Kidney glomerular epithelial cell (primary cell): ENCODE measurements around the gene TMEM9.
A peak's percentile ranks its signal among the peaks of the same experiment; 100 is the strongest.

Experiments
- DNase-seq: peaks from one replicate; lab custom pipeline; 2025; lab: John Stamatoyannopoulos, UW

Gene TMEM9

GRCh38 chr1:201126832-201127754, 27.2 kb downstream of the TMEM9 start, which contains the start of gene ASCL5:
Gene ASCL5 (minus strand): TSS chr1:201127184. CDS start chr1:201115372, 11,812 bp downstream.
- peak; percentile 16 for DNase-seq

DNA sequence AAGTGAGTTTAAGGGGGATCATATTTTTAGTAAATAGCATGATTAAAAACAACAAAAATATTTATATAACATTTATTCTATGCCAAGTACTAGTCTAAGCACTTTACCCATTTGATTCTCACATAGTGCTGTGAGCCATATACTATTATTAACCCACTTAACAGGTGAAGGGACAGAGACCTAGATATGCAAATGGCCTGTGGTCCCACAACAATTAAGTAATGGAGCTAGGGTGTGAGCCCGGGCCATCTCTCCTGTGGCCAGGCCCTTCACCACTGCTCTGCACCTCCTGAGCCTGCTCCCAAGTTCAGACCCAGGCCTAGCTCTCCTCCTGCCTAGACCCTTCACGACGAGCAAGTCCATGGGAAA, 27.8 kb downstream of the TMEM9 start:
- no peak for DNase-seq

DNA sequence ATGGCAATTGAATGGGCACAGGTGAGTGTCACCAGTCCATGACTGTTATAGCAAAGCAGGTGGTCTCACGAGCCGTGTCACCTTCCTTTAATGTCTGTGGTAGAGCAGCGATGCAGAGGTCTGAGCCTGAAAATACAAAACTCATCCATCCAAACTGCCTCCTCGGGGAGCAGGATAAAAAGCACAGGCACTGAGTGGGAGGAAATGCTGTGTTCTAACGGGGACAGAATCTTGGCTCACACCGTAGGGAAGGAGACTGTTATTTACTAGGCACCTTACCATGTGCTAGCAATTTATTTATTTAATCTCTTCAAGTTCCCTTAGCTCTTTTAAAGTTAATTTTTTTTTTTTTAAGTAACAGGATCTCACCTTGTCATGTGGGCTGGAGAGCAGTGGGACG, 28.5 kb downstream of the TMEM9 start:
- DNase-seq, result no peak

GRCh38 chr1:201125019-201125418, 29.3 kb downstream of the TMEM9 start:
- DNase-seq, result no peak

DNA sequence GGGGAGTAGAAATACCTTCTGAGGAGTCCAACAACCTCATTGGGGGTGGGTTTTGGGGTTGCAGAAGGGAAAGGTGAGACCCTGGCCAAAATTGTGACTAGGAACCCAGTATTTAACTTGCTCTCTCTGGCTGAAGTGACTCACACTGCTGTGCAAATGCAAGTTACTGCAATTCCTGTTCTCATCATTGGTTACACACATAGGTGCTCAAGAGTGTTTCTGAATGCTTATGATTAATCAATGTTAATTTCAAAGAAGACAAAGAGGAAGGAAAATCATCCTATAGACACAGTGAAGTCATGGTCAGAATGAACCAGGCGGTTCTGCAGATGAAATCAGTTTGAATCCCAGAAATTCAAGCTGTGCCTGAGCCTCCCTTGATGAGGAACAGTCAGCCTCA, 30.4 kb downstream of the TMEM9 start:
- no peak for DNase-seq

- DNase-seq, result no peak
Measured at GRCh38 chr1:201122321-201122957, 31.8 kb downstream of the TMEM9 start.

- DNase-seq, result peak; percentile 5
Measured at GRCh38 chr1:201119206-201120197, 34.8 kb downstream of the TMEM9 start.

DNA sequence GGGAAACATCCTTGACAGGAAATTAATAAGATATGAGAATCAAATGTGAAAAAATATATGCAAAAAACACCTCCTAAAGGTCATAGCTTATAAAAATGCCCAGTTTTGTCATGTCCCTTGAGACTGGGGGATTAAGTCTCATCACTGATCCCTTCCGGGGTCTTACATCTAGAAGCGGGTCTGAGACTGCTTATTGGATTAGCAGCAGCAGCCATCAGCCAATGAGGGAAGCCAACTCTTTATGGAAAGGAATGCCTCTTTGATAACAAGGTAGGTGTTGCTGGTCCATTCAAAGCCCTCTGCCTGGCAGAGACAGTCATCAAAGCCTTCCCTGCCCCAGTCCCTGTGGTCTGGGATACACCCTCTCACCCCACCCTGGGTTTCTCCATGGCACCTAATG, 38.2 kb downstream of the TMEM9 start:
- DNase-seq, result no peak

GRCh38 chr1:201115390-201115937, 38.8 kb downstream of the TMEM9 start:
- DNase-seq, result no peak

DNA sequence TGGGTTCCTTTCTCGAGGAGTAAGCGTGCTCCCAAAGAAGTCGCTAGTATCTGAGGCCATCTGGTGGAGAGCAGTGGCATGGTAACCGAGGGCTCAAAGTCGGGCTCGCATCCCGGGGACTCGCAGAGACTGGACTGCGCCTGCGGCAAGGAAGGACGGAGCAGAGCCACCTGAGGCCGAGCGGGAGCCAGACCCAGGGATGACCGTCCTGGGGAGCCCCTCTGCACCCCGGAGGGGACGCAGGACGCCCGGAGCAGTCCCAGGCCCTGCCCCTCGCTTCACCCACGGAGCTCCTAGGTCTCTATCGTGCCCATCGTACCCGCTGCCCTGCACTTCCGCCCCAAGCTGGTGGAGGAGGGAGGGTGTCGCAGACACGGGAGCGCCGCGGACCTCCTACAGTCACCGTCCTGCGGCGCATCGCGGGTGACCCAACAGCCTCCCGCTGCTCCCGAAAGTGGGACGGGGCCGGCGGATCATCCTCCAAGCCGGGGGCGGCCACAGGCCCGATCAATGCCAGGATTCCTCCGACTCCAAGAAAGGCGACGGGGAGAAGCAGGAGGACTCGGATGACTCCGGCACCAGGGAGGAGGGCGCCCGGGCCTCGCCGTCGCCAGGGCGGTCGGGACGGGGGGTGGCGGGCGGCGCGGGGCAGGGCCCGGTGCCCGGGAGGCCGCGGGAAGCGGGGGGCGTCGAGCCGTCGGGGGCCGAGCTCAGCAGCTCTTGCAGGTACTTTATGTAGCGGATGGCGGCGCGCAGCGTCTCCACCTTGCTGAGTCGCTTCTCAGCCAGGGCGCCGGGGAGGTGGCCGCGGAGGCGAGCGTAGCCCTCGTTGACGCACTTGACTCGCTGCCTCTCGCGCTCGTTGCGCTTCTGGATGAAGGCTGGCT, 39.8 kb downstream of the TMEM9 start:
- DNase-seq, result peak; percentile 93

GRCh38 chr1:201113451-201114244, 40.6 kb downstream of the TMEM9 start:
- no peak for DNase-seq

DNA sequence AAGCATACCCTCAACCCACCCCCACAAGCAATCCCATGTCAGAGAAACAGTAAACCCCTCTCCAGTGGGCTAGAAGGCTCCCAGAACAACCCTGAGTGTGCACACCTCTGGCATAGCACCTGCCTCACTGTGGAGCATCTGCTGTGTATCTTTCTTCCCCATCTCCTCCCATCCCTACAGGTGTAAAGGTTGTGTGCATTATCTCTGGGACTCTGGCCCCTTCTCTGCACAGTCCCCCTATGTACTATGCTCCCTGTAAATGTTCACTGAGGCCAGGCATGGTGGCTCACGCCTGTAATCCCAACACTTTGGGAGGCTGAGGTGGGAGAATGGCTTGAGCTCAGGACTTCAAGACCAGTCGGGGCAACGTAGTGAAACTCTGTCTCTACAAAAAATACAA, 41.3 kb downstream of the TMEM9 start:
- no peak for DNase-seq

DNA sequence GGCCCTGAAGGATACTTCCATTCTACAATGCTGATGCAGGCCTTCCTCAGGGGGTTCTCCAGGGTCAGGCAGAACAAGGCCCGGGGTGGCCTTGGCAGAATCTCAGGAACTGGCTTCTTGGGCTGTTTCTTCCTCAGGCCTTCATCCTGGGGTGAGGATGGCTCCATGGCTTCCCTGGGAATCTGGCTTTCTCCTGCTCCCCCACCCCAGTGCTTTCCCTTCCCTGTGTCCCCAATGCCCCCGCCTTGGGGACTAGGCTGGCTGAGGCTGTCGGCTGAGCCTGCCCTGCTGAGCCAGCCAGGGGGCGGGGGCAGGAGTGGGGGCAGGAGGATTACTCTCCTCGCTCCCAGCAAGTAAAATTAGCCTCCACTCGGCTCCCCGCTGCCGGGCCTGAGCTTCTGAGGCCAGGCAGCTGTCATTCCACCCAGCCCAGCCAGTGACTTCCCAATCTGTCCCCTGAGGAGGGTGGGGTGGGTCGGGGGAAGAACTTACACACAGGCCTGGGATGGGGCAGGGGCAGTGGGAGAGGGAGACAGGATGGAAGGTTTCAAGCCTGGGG, 42.0 kb downstream of the TMEM9 start, which contains the start of gene CACNA1S:
Gene CACNA1S (minus strand): TSS at position 254 of the 559 bp plus-strand sequence. CDS start 87 bp downstream, at position 167.
- DNase-seq, result no peak

DNA sequence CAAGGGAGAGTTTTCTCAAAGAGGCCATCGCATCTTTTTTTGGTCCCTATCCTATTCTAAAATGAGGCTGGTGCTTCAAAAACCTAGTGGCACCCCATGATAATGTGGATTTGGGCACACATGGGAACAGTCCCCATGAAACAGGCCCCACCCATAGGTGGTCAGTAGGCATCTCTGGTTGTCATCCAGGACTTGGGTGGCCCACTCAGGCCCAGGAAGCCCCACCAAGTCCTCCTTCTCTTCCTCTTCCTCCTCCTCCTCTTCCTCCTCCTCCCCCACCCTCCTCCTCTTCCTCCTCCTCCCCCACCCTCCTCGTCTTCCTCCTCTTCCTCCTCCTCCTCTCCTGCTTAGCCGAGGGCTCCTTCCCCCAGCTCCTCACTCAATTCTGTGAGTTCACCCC, 42.6 kb downstream of the TMEM9 start:
- DNase-seq, result no peak

- DNase-seq, result no peak
Measured at GRCh38 chr1:201111156-201111555, 43.1 kb downstream of the TMEM9 start.

DNA sequence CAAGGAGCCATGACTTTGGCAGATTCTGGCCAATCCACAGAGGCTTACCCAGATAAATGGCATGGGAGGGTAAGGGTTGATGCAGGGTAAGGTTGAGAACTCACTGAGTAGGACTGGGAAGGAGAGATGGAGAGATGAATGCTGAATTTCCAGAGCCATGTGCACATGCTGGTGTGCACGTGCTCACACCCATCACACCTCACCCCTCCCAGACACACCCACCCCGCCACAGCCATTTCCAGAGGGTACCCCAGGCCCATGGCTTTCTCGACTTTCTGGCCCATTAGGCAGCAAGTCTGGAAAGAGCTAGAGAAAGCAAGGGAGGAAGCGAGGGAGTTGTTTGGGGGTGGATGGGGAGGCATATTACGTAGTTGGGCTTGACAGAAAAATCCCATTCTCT, 43.7 kb downstream of the TMEM9 start:
- no peak for DNase-seq

DNA sequence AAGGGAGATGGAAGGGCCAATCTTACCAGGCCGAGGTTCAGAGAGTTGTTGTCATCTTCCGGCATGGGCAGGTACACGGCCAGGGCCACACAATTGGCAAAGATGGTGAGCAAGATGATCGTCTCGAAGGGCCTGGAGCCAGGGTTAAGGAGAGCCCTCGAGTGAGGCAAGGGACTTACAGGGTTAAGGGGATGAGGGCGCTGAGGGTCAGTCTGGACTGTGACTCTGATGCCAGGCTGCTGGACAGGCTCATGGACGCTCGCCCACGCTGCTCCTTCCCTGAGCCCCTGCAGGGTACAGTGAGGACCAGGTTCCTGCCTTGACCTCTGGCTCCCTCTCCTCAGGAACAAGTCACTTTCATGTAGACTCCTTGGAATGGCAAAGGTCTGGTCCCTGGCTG, 44.1 kb downstream of the TMEM9 start:
- no peak for DNase-seq

DNA sequence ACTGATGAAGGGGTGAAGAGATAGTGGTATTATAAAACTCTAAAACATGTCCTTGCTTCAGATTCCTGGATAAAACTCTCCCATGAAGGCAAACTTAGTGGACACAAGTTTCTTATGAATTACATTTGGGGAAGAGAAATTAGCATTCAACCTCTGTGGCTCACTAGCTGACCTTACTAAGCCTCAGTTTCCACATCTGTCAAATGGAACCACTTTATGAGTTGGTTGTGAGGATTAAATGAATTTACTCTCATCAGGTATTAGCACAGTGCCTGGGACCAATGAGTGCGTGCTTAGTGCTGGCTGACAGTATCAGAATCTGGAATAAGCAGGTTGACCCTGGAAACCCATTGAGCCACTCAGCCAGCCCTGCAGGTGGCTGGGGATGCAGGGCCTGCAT, 44.6 kb downstream of the TMEM9 start:
- no peak for DNase-seq

GRCh38 chr1:201108614-201109013, 45.7 kb downstream of the TMEM9 start:
- no peak for DNase-seq

GRCh38 chr1:201105688-201106087, 48.6 kb downstream of the TMEM9 start:
- no peak for DNase-seq
